ENCODE results near the gene SHISA6. TPM values are rescaled to one million over a fixed set of nuclear protein-coding genes. Genes with fewer than 3 reads are reported as not detected.

SHISA6 gene
- total and polyA plus RNA-seq, 5 donors from 2014 or later: not detected

GRCh38 chr17:11282586-11282985 is 41.6 kb downstream of the SHISA6 start:
- DNase-seq (no peak), ATAC-seq (ENCODE audit: low read depth in 2 of 2) (no peak)
- no peak overlapping the region for H3K4me3 Mint-ChIP-seq
- Histone ChIP-seq H3K4me1 (ENCODE audit: control insufficient read depth, insufficient read depth, low read length, poor library complexity, severe bottlenecking) (no peaks in the 10 kb centered on the region), H3K36me3 (ENCODE audit: control insufficient read depth, insufficient read depth, low read length) (no peaks in the 10 kb centered on the region), H3K9me3 (ENCODE audit: control insufficient read depth in 2 of 2, low read length in 2 of 2) (peaks cover 0 to 3% of the 10 kb centered on the region in 2 experiments), H3K4me3 (ENCODE audit: low read depth, low read length) (no peak overlapping the region), H3K27me3 (ENCODE audit: control insufficient read depth, insufficient read depth, low read length) (no peaks in the 10 kb centered on the region), H3K27ac (ENCODE audit: insufficient read depth, low read length, poor library complexity, severe bottlenecking) (no peak overlapping the region)
- no peaks in the 10 kb centered on the region for H3K36me3 Mint-ChIP-seq
- H3K4me1 Mint-ChIP-seq: no peaks in the 10 kb centered on the region
- peaks cover 0 to 12% (median 3%) of the 10 kb centered on the region in 7 donors for H3K9me3 Mint-ChIP-seq
- no peak overlapping the region for H3K27ac Mint-ChIP-seq
- no peaks in the 10 kb centered on the region for H3K27me3 Mint-ChIP-seq

DNA sequence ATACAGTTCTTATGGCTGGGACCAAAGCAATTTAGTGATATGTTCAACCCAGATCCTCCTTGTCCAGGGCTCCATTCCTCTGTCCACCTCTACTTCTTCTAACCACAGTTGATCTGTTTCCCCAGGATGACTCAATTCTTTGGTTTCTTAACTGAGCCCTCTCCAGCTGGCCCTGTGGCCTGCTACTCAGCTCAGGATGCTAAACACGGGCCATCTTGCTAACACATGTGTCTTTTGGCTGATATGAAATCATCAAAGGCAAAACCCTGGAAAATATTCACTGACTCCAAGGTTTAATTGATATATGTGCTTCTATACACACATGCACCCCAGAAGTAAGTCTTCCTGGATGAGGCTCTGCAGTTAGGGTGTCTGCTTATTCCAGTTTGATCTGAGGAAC is 43.8 kb downstream of the SHISA6 start:
- no peak overlapping the region for H3K27ac ChIP-seq (ENCODE audit: insufficient read depth, low read length, poor library complexity, severe bottlenecking)
- Mint-ChIP-seq H3K4me1 (no peaks in the 10 kb centered on the region), H3K36me3 (no peaks in the 10 kb centered on the region), H3K27me3 (no peaks in the 10 kb centered on the region), H3K27ac (no peak overlapping the region), H3K4me3 (no peak overlapping the region), H3K9me3 (peaks cover 0 to 8% (median 3%) of the 10 kb centered on the region in 7 donors)
- H3K4me3 ChIP-seq (ENCODE audit: low read depth, low read length): no peak overlapping the region
- ATAC-seq (ENCODE audit: low read depth in 2 of 2): no peak
- H3K4me1 ChIP-seq (ENCODE audit: control insufficient read depth, insufficient read depth, low read length, poor library complexity, severe bottlenecking): no peaks in the 10 kb centered on the region
- no peaks in the 10 kb centered on the region for H3K36me3 ChIP-seq (ENCODE audit: control insufficient read depth, insufficient read depth, low read length)
- H3K9me3 ChIP-seq (ENCODE audit: control insufficient read depth in 2 of 2, low read length in 2 of 2): peaks cover 0 to 3% of the 10 kb centered on the region in 2 experiments
- DNase-seq: no peak
- no peaks in the 10 kb centered on the region for H3K27me3 ChIP-seq (ENCODE audit: control insufficient read depth, insufficient read depth, low read length)

DNA sequence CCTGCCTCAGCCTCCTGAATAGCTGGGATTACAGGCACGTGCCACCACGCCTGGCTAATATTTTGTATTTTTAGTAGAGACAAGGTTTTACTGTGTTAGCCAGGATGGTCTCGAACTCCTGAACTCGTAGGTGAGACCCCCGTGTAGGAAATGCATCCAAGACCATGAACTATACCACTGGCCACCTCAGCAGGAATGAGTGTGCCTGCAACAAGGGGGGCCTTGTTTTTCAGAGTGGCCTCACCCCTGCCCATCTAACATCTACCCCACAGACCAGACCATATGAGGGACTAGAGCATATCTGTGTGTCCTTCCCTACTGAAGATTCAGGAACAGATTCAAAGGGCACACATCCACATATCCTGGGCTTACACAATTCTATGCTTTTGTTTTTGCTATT is 44.9 kb downstream of the SHISA6 start:
- Histone ChIP-seq H3K4me3 (ENCODE audit: low read depth, low read length) (no peak overlapping the region), H3K27me3 (ENCODE audit: control insufficient read depth, insufficient read depth, low read length) (no peaks in the 10 kb centered on the region), H3K4me1 (ENCODE audit: control insufficient read depth, insufficient read depth, low read length, poor library complexity, severe bottlenecking) (no peaks in the 10 kb centered on the region), H3K36me3 (ENCODE audit: control insufficient read depth, insufficient read depth, low read length) (no peaks in the 10 kb centered on the region), H3K27ac (ENCODE audit: insufficient read depth, low read length, poor library complexity, severe bottlenecking) (no peak overlapping the region), H3K9me3 (ENCODE audit: control insufficient read depth in 2 of 2, low read length in 2 of 2) (peaks cover 0 to 3% of the 10 kb centered on the region in 2 experiments)
- Mint-ChIP-seq H3K36me3 (no peaks in the 10 kb centered on the region), H3K9me3 (peaks cover 0 to 8% (median 3%) of the 10 kb centered on the region in 7 donors), H3K27ac (no peak overlapping the region), H3K27me3 (no peaks in the 10 kb centered on the region), H3K4me1 (no peaks in the 10 kb centered on the region), H3K4me3 (no peak overlapping the region)
- no peak for ATAC-seq (ENCODE audit: low read depth in 2 of 2)
- no peak for DNase-seq

GRCh38 chr17:11287791-11288190 is 46.8 kb downstream of the SHISA6 start:
- H3K36me3 ChIP-seq (ENCODE audit: control insufficient read depth, insufficient read depth, low read length): no peaks in the 10 kb centered on the region
- H3K9me3 ChIP-seq (ENCODE audit: control insufficient read depth in 2 of 2, low read length in 2 of 2): no peaks in the 10 kb centered on the region
- H3K27ac ChIP-seq (ENCODE audit: insufficient read depth, low read length, poor library complexity, severe bottlenecking): no peak overlapping the region
- peaks cover 0 to 8% (median 2%) of the 10 kb centered on the region in 7 donors for H3K9me3 Mint-ChIP-seq
- DNase-seq (no peak), ATAC-seq (ENCODE audit: low read depth in 2 of 2) (no peak)
- no peaks in the 10 kb centered on the region for H3K4me1 Mint-ChIP-seq
- no peak overlapping the region for H3K4me3 Mint-ChIP-seq
- no peak overlapping the region for H3K4me3 ChIP-seq (ENCODE audit: low read depth, low read length)
- H3K36me3 Mint-ChIP-seq: no peaks in the 10 kb centered on the region
- H3K27ac Mint-ChIP-seq: no peak overlapping the region
- no peaks in the 10 kb centered on the region for H3K4me1 ChIP-seq (ENCODE audit: control insufficient read depth, insufficient read depth, low read length, poor library complexity, severe bottlenecking)
- no peaks in the 10 kb centered on the region for H3K27me3 ChIP-seq (ENCODE audit: control insufficient read depth, insufficient read depth, low read length)
- H3K27me3 Mint-ChIP-seq: no peaks in the 10 kb centered on the region

- no peaks in the 10 kb centered on the region for H3K4me1 Mint-ChIP-seq
- ATAC-seq (ENCODE audit: low read depth in 2 of 2) (no peak), DNase-seq (no peak)
- H3K27me3 ChIP-seq (ENCODE audit: control insufficient read depth, insufficient read depth, low read length): no peaks in the 10 kb centered on the region
- peaks cover 0 to 4% (median 2%) of the 10 kb centered on the region in 7 donors for H3K9me3 Mint-ChIP-seq
- no peak overlapping the region for H3K4me3 Mint-ChIP-seq
- H3K36me3 Mint-ChIP-seq: no peaks in the 10 kb centered on the region
- no peaks in the 10 kb centered on the region for H3K27me3 Mint-ChIP-seq
- H3K27ac ChIP-seq (ENCODE audit: insufficient read depth, low read length, poor library complexity, severe bottlenecking): no peak overlapping the region
- no peaks in the 10 kb centered on the region for H3K4me1 ChIP-seq (ENCODE audit: control insufficient read depth, insufficient read depth, low read length, poor library complexity, severe bottlenecking)
- no peak overlapping the region for H3K27ac Mint-ChIP-seq
- H3K9me3 ChIP-seq (ENCODE audit: control insufficient read depth in 2 of 2, low read length in 2 of 2): no peaks in the 10 kb centered on the region
- H3K36me3 ChIP-seq (ENCODE audit: control insufficient read depth, insufficient read depth, low read length): no peaks in the 10 kb centered on the region
- H3K4me3 ChIP-seq (ENCODE audit: low read depth, low read length): no peak overlapping the region
Measured at GRCh38 chr17:11290814-11291213, 49.8 kb downstream of the SHISA6 start.

DNA sequence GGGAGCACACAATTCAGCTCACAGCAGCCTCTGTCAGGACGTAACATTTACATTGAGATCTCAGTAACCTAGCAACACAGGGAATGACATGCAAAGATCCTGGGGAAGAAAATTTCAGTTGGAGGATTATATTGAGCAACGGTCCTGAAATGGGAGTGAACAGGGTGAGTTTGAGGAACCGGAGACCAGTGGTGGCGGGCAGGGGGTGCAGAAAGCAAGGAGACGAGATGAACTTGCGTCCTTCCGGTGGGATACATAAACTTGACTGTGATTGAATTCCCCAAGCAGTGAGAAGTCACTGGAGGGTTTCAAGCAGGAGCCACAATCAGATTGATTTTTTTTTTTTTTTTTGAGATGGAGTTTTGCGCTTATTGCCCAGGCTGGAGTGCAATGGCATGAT is 51.5 kb downstream of the SHISA6 start:
- Histone ChIP-seq H3K27me3 (ENCODE audit: control insufficient read depth, insufficient read depth, low read length) (no peaks in the 10 kb centered on the region), H3K4me3 (ENCODE audit: low read depth, low read length) (no peak overlapping the region), H3K27ac (ENCODE audit: insufficient read depth, low read length, poor library complexity, severe bottlenecking) (no peak overlapping the region), H3K36me3 (ENCODE audit: control insufficient read depth, insufficient read depth, low read length) (no peaks in the 10 kb centered on the region), H3K4me1 (ENCODE audit: control insufficient read depth, insufficient read depth, low read length, poor library complexity, severe bottlenecking) (no peaks in the 10 kb centered on the region), H3K9me3 (ENCODE audit: control insufficient read depth in 2 of 2, low read length in 2 of 2) (no peaks in the 10 kb centered on the region)
- no peak overlapping the region for H3K4me3 Mint-ChIP-seq
- H3K4me1 Mint-ChIP-seq: no peaks in the 10 kb centered on the region
- H3K27ac Mint-ChIP-seq: no peak overlapping the region
- DNase-seq (no peak), ATAC-seq (ENCODE audit: low read depth in 2 of 2) (no peak)
- H3K9me3 Mint-ChIP-seq: peaks cover 0 to 8% (median 4%) of the 10 kb centered on the region in 7 donors
- no peaks in the 10 kb centered on the region for H3K27me3 Mint-ChIP-seq
- H3K36me3 Mint-ChIP-seq: no peaks in the 10 kb centered on the region

- no peak overlapping the region for H3K4me3 Mint-ChIP-seq
Measured at GRCh38 chr17:11293480-11293879, 52.5 kb downstream of the SHISA6 start.

GRCh38 chr17:11294826-11295225 is 53.8 kb downstream of the SHISA6 start:
- Histone ChIP-seq H3K36me3 (ENCODE audit: control insufficient read depth, insufficient read depth, low read length) (no peaks in the 10 kb centered on the region), H3K4me3 (ENCODE audit: low read depth, low read length) (no peak overlapping the region), H3K27me3 (ENCODE audit: control insufficient read depth, insufficient read depth, low read length) (no peaks in the 10 kb centered on the region), H3K4me1 (ENCODE audit: control insufficient read depth, insufficient read depth, low read length, poor library complexity, severe bottlenecking) (no peaks in the 10 kb centered on the region), H3K9me3 (ENCODE audit: control insufficient read depth in 2 of 2, low read length in 2 of 2) (no peaks in the 10 kb centered on the region), H3K27ac (ENCODE audit: insufficient read depth, low read length, poor library complexity, severe bottlenecking) (no peak overlapping the region)
- Mint-ChIP-seq H3K27ac (no peak overlapping the region), H3K36me3 (no peaks in the 10 kb centered on the region), H3K4me1 (no peaks in the 10 kb centered on the region), H3K9me3 (peaks cover 0 to 8% (median 5%) of the 10 kb centered on the region in 7 donors), H3K4me3 (no peak overlapping the region), H3K27me3 (no peaks in the 10 kb centered on the region)
- ATAC-seq (ENCODE audit: low read depth in 2 of 2) (no peak), DNase-seq (no peak)

More at GRCh38 chr17:11293480-11293879, 52.5 kb downstream of the SHISA6 start:
- DNase-seq (no peak), ATAC-seq (ENCODE audit: low read depth in 2 of 2) (no peak)
- H3K9me3 ChIP-seq (ENCODE audit: control insufficient read depth in 2 of 2, low read length in 2 of 2): no peaks in the 10 kb centered on the region
- no peak overlapping the region for H3K27ac Mint-ChIP-seq
- no peaks in the 10 kb centered on the region for H3K4me1 Mint-ChIP-seq
- H3K9me3 Mint-ChIP-seq: peaks cover 0 to 8% (median 4%) of the 10 kb centered on the region in 7 donors
- H3K27me3 Mint-ChIP-seq: no peaks in the 10 kb centered on the region
- no peak overlapping the region for H3K27ac ChIP-seq (ENCODE audit: insufficient read depth, low read length, poor library complexity, severe bottlenecking)
- H3K36me3 Mint-ChIP-seq: no peaks in the 10 kb centered on the region
- H3K4me3 ChIP-seq (ENCODE audit: low read depth, low read length): no peak overlapping the region
- H3K36me3 ChIP-seq (ENCODE audit: control insufficient read depth, insufficient read depth, low read length): no peaks in the 10 kb centered on the region
- no peaks in the 10 kb centered on the region for H3K4me1 ChIP-seq (ENCODE audit: control insufficient read depth, insufficient read depth, low read length, poor library complexity, severe bottlenecking)
- H3K27me3 ChIP-seq (ENCODE audit: control insufficient read depth, insufficient read depth, low read length): no peaks in the 10 kb centered on the region
